D721Med (cell line): Measurements from ENCODE around the gene MMP24.

Experiments used
- DNase-seq: peaks from one replicate; pipeline ENCODE4 v3.0.0; 2011; ENCODE audit warnings: low spot score; ENCODE audit not compliant: insufficient read length
- FAIRE-seq: peaks from 2 replicates; lab custom pipeline; 2011; peaks lifted over from hg19 to GRCh38; lab: Jason Lieb, UNC
- CTCF ChIP-seq: IDR thresholded peaks from 2 replicates; pipeline ENCODE4 v1.5.1; 2012; ENCODE audit warnings: mild to moderate bottlenecking, control low read depth; ENCODE audit not compliant: insufficient read depth; ENCODE audit errors: missing control alignments

Gene MMP24

GRCh38 chr20:35286077-35286898 lies 59.8 kb downstream of the MMP24 start:
- FAIRE-seq (no peak), DNase-seq (no peak)
- no peak for TF ChIP-seq CTCF

- no peak for TF ChIP-seq CTCF
- FAIRE-seq, result no peak
- no peak for DNase-seq
Observed at GRCh38 chr20:35286899-35287508, 60.5 kb downstream of the MMP24 start.

GRCh38 chr20:35287509-35288324 lies 61.2 kb downstream of the MMP24 start:
- FAIRE-seq (no peak), DNase-seq (no peak)
- no peak for TF ChIP-seq CTCF

- TF ChIP-seq CTCF, result no peak
- no peak for FAIRE-seq
- no peak for DNase-seq
Observed at GRCh38 chr20:35288325-35289060, 62.0 kb downstream of the MMP24 start.

DNA sequence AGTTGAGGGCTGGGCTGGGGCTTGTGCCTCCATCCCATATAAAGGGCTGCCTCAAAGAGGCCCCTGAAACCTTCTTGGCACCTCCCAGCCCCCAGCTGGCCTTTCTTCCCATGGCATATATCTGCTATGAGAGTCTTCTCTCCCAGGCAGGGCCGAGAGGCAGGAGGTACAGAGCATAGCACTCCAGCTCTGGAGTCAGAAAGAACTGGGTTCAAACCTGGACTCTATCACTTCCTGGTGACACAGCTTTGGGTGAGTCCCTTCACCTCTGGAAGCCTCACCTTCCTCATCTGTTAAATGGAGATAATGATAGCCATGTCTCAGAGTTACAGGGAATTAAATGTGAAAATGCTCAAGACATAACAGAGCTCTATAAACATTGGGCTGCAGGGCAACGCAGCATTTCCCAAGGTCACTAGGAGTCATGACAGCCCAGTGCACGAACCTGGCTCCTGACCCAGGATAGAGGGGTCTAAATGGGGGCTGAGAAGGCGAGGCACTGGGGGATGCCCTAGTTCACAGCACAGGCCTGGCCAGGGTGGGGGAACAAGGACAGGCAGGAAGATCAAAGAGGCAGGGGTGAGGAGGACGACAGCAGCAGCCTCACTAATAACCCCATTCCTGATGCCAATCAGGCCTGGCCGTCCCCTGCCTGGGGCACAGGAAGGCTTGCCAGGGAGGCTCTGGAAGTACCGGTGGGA lies 63.8 kb downstream of the MMP24 start:
- no peak for FAIRE-seq
- no peak for DNase-seq
- no peak for TF ChIP-seq CTCF

GRCh38 chr20:35290887-35291417 lies 64.5 kb downstream of the MMP24 start:
- DNase-seq (no peak), FAIRE-seq (no peak)
- TF ChIP-seq CTCF, result no peak
